HEK293 (cell line): ENCODE results near the gene PCED1A.

Experiments used
- CTCF ChIA-PET: fragments of 350-600 bp; formaldehyde crosslinking; extraction: SDS; loops from one replicate; lab custom pipeline; 2021; ENCODE audit warnings: antibody characterized with exemption; lab: Yijun Ruan, JAX
- POLR2A ChIA-PET: fragments of 300-600 bp; formaldehyde crosslinking; extraction: SDS; loops from one replicate; lab custom pipeline; 2020; ENCODE audit warnings: antibody characterized with exemption, inconsistent platforms; lab: Yijun Ruan, JAX
- H3K27ac ChIP-seq: fragments of 200-500 bp; sonication (Bioruptor generic); 2 replicates; pipeline ENCODE4 v1.5.1; 2014; ENCODE audit warnings: low read depth, low read length, control low read depth, inconsistent platforms; ENCODE audit errors: extremely low read depth
- H3K36me3 ChIP-seq, 2 experiments: fragments of 200-500 bp in 1 of 2; sonication (Bioruptor generic) in 1 of 2; 1 replicate in 1 of 2; 2 replicates in 1 of 2; pipeline ENCODE4 v1.5.1; 2014 to 2017; ENCODE audit warnings: inconsistent platforms in 2 of 2, low read length in 2 of 2; ENCODE audit not compliant: control insufficient read depth in 2 of 2, insufficient read depth in 1 of 2
- H3K4me1 ChIP-seq: fragments of 200-500 bp; sonication (Bioruptor generic); 2 replicates; pipeline ENCODE4 v1.5.1; 2014; ENCODE audit warnings: mild to moderate bottlenecking, low read length, inconsistent platforms; ENCODE audit not compliant: control insufficient read depth, insufficient read depth
- H3K4me3 ChIP-seq: 2 replicates; pipeline ENCODE4 v1.5.1; 2011; ENCODE audit warnings: low read depth, mild to moderate bottlenecking, control low read depth, low read length, moderate library complexity
- H3K9me3 ChIP-seq: fragments of 200-500 bp; sonication (Bioruptor generic); 2 replicates; pipeline ENCODE4 v1.5.1; 2014; ENCODE audit warnings: low read depth, low read length, inconsistent platforms; ENCODE audit not compliant: control insufficient read depth, insufficient read depth
- HOXD13 ChIP-seq: sonication (generic); formaldehyde crosslinking; IDR thresholded peaks from 2 replicates; pipeline ENCODE4 v1.8.0; 2022; ENCODE audit warnings: missing genetic modification reagents, borderline replicate concordance
- MYNN ChIP-seq: fragments of 450-650 bp; formaldehyde crosslinking; IDR thresholded peaks from 2 replicates; pipeline ENCODE4 v1.5.1; 2016; ENCODE audit warnings: missing biosample characterization, missing genetic modification characterization, borderline replicate concordance
- PRDM1 ChIP-seq: fragments of 450-650 bp; formaldehyde crosslinking; IDR thresholded peaks from 2 replicates; pipeline ENCODE4; 2016; ENCODE audit warnings: missing biosample characterization, missing genetic modification characterization
- SP7 ChIP-seq: fragments of 450-650 bp; formaldehyde crosslinking; IDR thresholded peaks from 2 replicates; pipeline ENCODE4 v1.5.1; 2016; ENCODE audit warnings: missing biosample characterization, missing genetic modification characterization
- ZNF114 ChIP-seq: fragments of 450-650 bp; formaldehyde crosslinking; IDR thresholded peaks from 2 replicates; pipeline ENCODE4 v1.5.0; 2017; ENCODE audit warnings: missing biosample characterization, missing genetic modification characterization
- ZNF223 ChIP-seq: fragments of 450-650 bp; formaldehyde crosslinking; IDR thresholded peaks from 2 replicates; pipeline ENCODE4 v1.5.1; 2016; ENCODE audit warnings: missing biosample characterization, missing genetic modification characterization
- ZNF26 ChIP-seq: fragments of 450-650 bp; formaldehyde crosslinking; IDR thresholded peaks from 2 replicates; pipeline ENCODE4 v1.5.1; 2016; ENCODE audit warnings: missing biosample characterization, missing genetic modification characterization
- ZNF266 ChIP-seq: fragments of 450-650 bp; formaldehyde crosslinking; IDR thresholded peaks from 2 replicates; pipeline ENCODE4 v1.5.1; 2016; ENCODE audit warnings: missing biosample characterization, missing genetic modification characterization, low read depth
- ZNF292 ChIP-seq: fragments of 450-650 bp; formaldehyde crosslinking; IDR thresholded peaks from 2 replicates; pipeline ENCODE4 v1.5.1; 2016; ENCODE audit warnings: low read depth, missing biosample characterization, missing genetic modification characterization, borderline replicate concordance
- ZNF362 ChIP-seq: fragments of 450-650 bp; formaldehyde crosslinking; IDR thresholded peaks from 2 replicates; pipeline ENCODE4 v1.5.1; 2016; ENCODE audit warnings: missing biosample characterization, missing genetic modification characterization
- ZNF37A ChIP-seq: fragments of 450-650 bp; IDR thresholded peaks from 2 replicates; pipeline ENCODE4 v1.5.1; 2018; ENCODE audit warnings: missing biosample characterization, missing genetic modification characterization
- ZNF548 ChIP-seq: fragments of 450-650 bp; formaldehyde crosslinking; IDR thresholded peaks from 2 replicates; pipeline ENCODE4 v1.5.1; 2016; ENCODE audit warnings: missing biosample characterization, missing genetic modification characterization
- ZNF549 ChIP-seq: fragments of 450-650 bp; IDR thresholded peaks from 2 replicates; pipeline ENCODE4 v1.5.1; 2018; ENCODE audit warnings: missing biosample characterization, missing genetic modification characterization, mild to moderate bottlenecking, inconsistent platforms, moderate library complexity
- ZNF600 ChIP-seq: fragments of 450-650 bp; formaldehyde crosslinking; IDR thresholded peaks from 2 replicates; pipeline ENCODE4 v1.5.1; 2016; ENCODE audit warnings: missing biosample characterization, missing genetic modification characterization
- ZNF610 ChIP-seq: fragments of 450-650 bp; formaldehyde crosslinking; IDR thresholded peaks from 2 replicates; pipeline ENCODE4 v1.5.1; 2016; ENCODE audit warnings: missing biosample characterization, missing genetic modification characterization, borderline replicate concordance
- ZNF624 ChIP-seq: fragments of 450-650 bp; formaldehyde crosslinking; IDR thresholded peaks from 2 replicates; pipeline ENCODE4 v1.5.1; 2017; ENCODE audit warnings: missing biosample characterization, missing genetic modification characterization
- ZNF626 ChIP-seq: fragments of 450-650 bp; sonication (Bioruptor Pico); formaldehyde crosslinking; IDR thresholded peaks from 2 replicates; pipeline ENCODE4 v1.5.1; 2018; ENCODE audit warnings: missing biosample characterization, missing genetic modification characterization, inconsistent platforms
- ZNF639 ChIP-seq: fragments of 450-650 bp; formaldehyde crosslinking; IDR thresholded peaks from 2 replicates; pipeline ENCODE4 v1.5.1; 2016; ENCODE audit warnings: missing biosample characterization, missing genetic modification characterization
- ZNF670 ChIP-seq: fragments of 450-650 bp; formaldehyde crosslinking; IDR thresholded peaks from 2 replicates; pipeline ENCODE4 v1.5.1; 2016; ENCODE audit warnings: missing biosample characterization, missing genetic modification characterization, low read depth
- ZNF768 ChIP-seq: fragments of 450-650 bp; formaldehyde crosslinking; IDR thresholded peaks from 2 replicates; pipeline ENCODE4 v1.5.1; 2018; ENCODE audit warnings: missing biosample characterization, mild to moderate bottlenecking, missing genetic modification characterization
- ZNF830 ChIP-seq: fragments of 450-650 bp; IDR thresholded peaks from 2 replicates; pipeline ENCODE4 v1.5.0; 2018; ENCODE audit warnings: missing biosample characterization, missing genetic modification characterization, low read depth, mild to moderate bottlenecking, moderate library complexity
- ZSCAN30 ChIP-seq: fragments of 450-650 bp; IDR thresholded peaks from 2 replicates; pipeline ENCODE4 v1.5.1; 2018; ENCODE audit warnings: missing biosample characterization, mild to moderate bottlenecking, missing genetic modification characterization, moderate library complexity
- TF ChIP-seq, protein P1 (sequence below): fragments of 450-650 bp; formaldehyde crosslinking; IDR thresholded peaks from 2 replicates; pipeline ENCODE4 v1.5.1; 2016; ENCODE audit warnings: missing biosample characterization, missing genetic modification characterization
- TF ChIP-seq, protein P2 (sequence below): fragments of 450-650 bp; formaldehyde crosslinking; IDR thresholded peaks from 2 replicates; pipeline ENCODE4 v1.5.1; 2016; ENCODE audit warnings: missing biosample characterization, missing genetic modification characterization, borderline replicate concordance

PCED1A gene

GRCh38 chr20:2887715-2888114, 47.3 kb upstream of the PCED1A start (continued):
- TF ChIP-seq ZNF639 (tag by site-specific recombination) (no peak), PRDM1 (tag by site-specific recombination) (no peak), ZNF600 (tag by site-specific recombination) (no peak)
- TF ChIP-seq, protein P1, sequence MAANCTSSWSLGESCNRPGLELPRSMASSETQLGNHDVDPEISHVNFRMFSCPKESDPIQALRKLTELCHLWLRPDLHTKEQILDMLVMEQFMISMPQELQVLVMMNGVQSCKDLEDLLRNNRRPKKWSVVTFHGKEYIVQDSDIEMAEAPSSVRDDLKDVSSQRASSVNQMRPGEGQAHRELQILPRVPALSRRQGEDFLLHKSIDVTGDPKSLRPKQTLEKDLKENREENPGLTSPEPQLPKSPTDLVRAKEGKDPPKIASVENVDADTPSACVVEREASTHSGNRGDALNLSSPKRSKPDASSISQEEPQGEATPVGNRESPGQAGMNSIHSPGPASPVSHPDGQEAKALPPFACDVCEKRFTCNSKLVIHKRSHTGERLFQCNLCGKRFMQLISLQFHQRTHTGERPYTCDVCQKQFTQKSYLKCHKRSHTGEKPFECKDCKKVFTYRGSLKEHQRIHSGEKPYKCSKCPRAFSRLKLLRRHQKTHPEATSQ (tag by site-specific recombination), result no peak

- CTCF ChIA-PET, result no interaction called here
- Histone ChIP-seq H3K4me1 (peaks cover 16% of the 10 kb centered on the region), H3K9me3 (no peaks in the 10 kb centered on the region), H3K27ac (no peak overlapping the region), H3K36me3 (peaks cover 0 to 6% of the 10 kb centered on the region in 2 experiments; a peak in 1 of 3 replicates), H3K4me3 (no peak overlapping the region)
- POLR2A ChIA-PET, result interaction anchor here (0.6 kb wide), 1 partner anchor 83 kb away, joined by 4 read pairs; no protein-coding TSS in a partner anchor
- no peak for TF ChIP-seq ZNF37A (tag by site-specific recombination)
- no peak for TF ChIP-seq ZNF223
- no peak for TF ChIP-seq ZNF266 (tag by site-specific recombination)
- no peak for TF ChIP-seq ZNF610 (tag by site-specific recombination)
- TF ChIP-seq SP7, result no peak
- no peak for TF ChIP-seq ZNF548
- TF ChIP-seq ZNF549 (tag by site-specific recombination), result no peak
- TF ChIP-seq ZNF626, result no peak
- no peak for TF ChIP-seq ZNF292 (tag by site-specific recombination)
Measured at GRCh38 chr20:2883726-2884637, 43.5 kb upstream of the PCED1A start.

GRCh38 chr20:2880650-2881049, 40.2 kb upstream of the PCED1A start:
- ChIA-PET CTCF (interaction anchor here (0.5 to 1.2 kb wide), 3 partner anchors 14 to 476 kb away, joined by 3 read pairs; no protein-coding TSS in a partner anchor), POLR2A (no interaction called here)
- H3K4me1 ChIP-seq, result peaks cover 21% of the 10 kb centered on the region
- H3K27ac ChIP-seq, result no peak overlapping the region
- H3K4me3 ChIP-seq, result no peak overlapping the region
- H3K9me3 ChIP-seq, result no peaks in the 10 kb centered on the region
- peaks cover 2 to 9% of the 10 kb centered on the region in 2 experiments; a peak in 2 of 3 replicates for H3K36me3 ChIP-seq
- TF ChIP-seq ZNF114 (tag by site-specific recombination), result no peak
- no peak for TF ChIP-seq ZNF26 (tag by site-specific recombination)
- no peak for TF ChIP-seq MYNN
- TF ChIP-seq, protein P2, sequence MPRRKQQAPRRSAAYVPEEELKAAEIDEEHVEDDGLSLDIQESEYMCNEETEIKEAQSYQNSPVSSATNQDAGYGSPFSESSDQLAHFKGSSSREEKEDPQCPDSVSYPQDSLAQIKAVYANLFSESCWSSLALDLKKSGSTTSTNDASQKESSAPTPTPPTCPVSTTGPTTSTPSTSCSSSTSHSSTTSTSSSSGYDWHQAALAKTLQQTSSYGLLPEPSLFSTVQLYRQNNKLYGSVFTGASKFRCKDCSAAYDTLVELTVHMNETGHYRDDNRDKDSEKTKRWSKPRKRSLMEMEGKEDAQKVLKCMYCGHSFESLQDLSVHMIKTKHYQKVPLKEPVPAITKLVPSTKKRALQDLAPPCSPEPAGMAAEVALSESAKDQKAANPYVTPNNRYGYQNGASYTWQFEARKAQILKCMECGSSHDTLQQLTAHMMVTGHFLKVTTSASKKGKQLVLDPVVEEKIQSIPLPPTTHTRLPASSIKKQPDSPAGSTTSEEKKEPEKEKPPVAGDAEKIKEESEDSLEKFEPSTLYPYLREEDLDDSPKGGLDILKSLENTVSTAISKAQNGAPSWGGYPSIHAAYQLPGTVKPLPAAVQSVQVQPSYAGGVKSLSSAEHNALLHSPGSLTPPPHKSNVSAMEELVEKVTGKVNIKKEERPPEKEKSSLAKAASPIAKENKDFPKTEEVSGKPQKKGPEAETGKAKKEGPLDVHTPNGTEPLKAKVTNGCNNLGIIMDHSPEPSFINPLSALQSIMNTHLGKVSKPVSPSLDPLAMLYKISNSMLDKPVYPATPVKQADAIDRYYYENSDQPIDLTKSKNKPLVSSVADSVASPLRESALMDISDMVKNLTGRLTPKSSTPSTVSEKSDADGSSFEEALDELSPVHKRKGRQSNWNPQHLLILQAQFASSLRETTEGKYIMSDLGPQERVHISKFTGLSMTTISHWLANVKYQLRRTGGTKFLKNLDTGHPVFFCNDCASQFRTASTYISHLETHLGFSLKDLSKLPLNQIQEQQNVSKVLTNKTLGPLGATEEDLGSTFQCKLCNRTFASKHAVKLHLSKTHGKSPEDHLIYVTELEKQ, result no peak
- TF ChIP-seq HOXD13 (CRISPR knock-in tag), result no peak
- TF ChIP-seq ZNF768, result no peak
- TF ChIP-seq ZNF624 (tag by site-specific recombination), result no peak
- no peak for TF ChIP-seq ZNF830 (tag by site-specific recombination)
- TF ChIP-seq ZNF670 (tag by site-specific recombination), result no peak
- no peak for TF ChIP-seq ZNF362 (tag by site-specific recombination)
- TF ChIP-seq ZSCAN30 (tag by site-specific recombination), result no peak
